Large intestine (tissue), 3 donors: Measurements from ENCODE around the gene ULK3. TPM values are rescaled to one million over a fixed set of nuclear protein-coding genes. Genes with fewer than 3 reads are reported as not detected.

Experiments used
- DNase-seq, 2 donors: peaks; one replicate each; pipeline versions ENCODE4 v3.0.0 to v3.0.0-alpha.2; 2013
- H3K27ac ChIP-seq: one replicate; pipeline ENCODE4 v1.5.1; 2013; ENCODE audit warnings: low read length
- H3K27me3 ChIP-seq: 2 replicates; pipeline ENCODE4 v1.6.1; 2013; ENCODE audit warnings: low read length; ENCODE audit not compliant: control insufficient read depth, insufficient read depth
- H3K36me3 ChIP-seq: 2 replicates; pipeline ENCODE4 v1.6.1; 2013; ENCODE audit warnings: low read length; ENCODE audit not compliant: control insufficient read depth, insufficient read depth
- H3K4me1 ChIP-seq: one replicate; pipeline ENCODE4 v1.6.1; 2013; ENCODE audit warnings: low read length; ENCODE audit not compliant: control insufficient read depth, insufficient read depth
- H3K4me3 ChIP-seq: one replicate; pipeline ENCODE4 v1.5.1; 2013; ENCODE audit warnings: low read length
- H3K9me3 ChIP-seq: one replicate; pipeline ENCODE4 v1.6.1; 2013; ENCODE audit warnings: mild to moderate bottlenecking, low read depth, low read length, moderate library complexity; ENCODE audit not compliant: control insufficient read depth
- WGBS: methylation state at CpG from one replicate; pipeline ENCODE4 v1.1.5; 2013; ENCODE audit warnings: low lambda C conversion rate; ENCODE audit not compliant: insufficient coverage; 5-methylcytosine and 5-hydroxymethylcytosine counted together
- polyA plus RNA-seq: library from polyadenylated mRNA; unstranded; fragments of 120-200 nt; gene quantifications from one replicate; pipeline ENCODE4 v1.2.1, GENCODE V29; 2013

The ULK3 gene
- polyA plus RNA-seq, 1 donor = 83.8 TPM

GRCh38 chr15:74855857-74856256, 12.9 kb upstream of the ULK3 start:
- no peaks in the 10 kb centered on the region for H3K9me3 ChIP-seq
- H3K4me1 ChIP-seq = peaks cover 32% of the 10 kb centered on the region
- WGBS = no CpG with 5 or more reads among the region's 2 CpGs
- H3K27me3 ChIP-seq = no peaks in the 10 kb centered on the region
- no peak overlapping the region for H3K4me3 ChIP-seq
- no peak overlapping the region for H3K27ac ChIP-seq
- no peak for DNase-seq
- peaks cover 50% of the 10 kb centered on the region for H3K36me3 ChIP-seq

- Histone ChIP-seq H3K9me3 (no peaks in the 10 kb centered on the region), H3K27me3 (no peaks in the 10 kb centered on the region), H3K27ac (no peak overlapping the region), H3K36me3 (peaks cover 61% of the 10 kb centered on the region), H3K4me3 (no peak overlapping the region), H3K4me1 (peaks cover 42% of the 10 kb centered on the region)
- DNase-seq = no peak
- no CpG with 5 or more reads among the region's 13 CpGs for WGBS
Measured at GRCh38 chr15:74854453-74855022, 11.6 kb upstream of the ULK3 start.

GRCh38 chr15:74851960-74852359, 9.0 kb upstream of the ULK3 start:
- no peak overlapping the region for H3K4me3 ChIP-seq
- peaks cover 24% of the 10 kb centered on the region for H3K4me1 ChIP-seq
- no CpG with 5 or more reads among the region's 7 CpGs for WGBS
- peaks cover 70% of the 10 kb centered on the region for H3K36me3 ChIP-seq
- DNase-seq = no peak
- no peaks in the 10 kb centered on the region for H3K9me3 ChIP-seq
- no peaks in the 10 kb centered on the region for H3K27me3 ChIP-seq
- H3K27ac ChIP-seq = no peak overlapping the region

- DNase-seq = peak in 1 of 2 donors; percentile 78
Measured at GRCh38 chr15:74850393-74850792, 7.4 kb upstream of the ULK3 start.

GRCh38 chr15:74847432-74847831, 4.5 kb upstream of the ULK3 start:
- H3K4me3 ChIP-seq = no peak overlapping the region
- WGBS = no CpG with 5 or more reads among the region's 3 CpGs
- H3K27me3 ChIP-seq = no peaks in the 10 kb centered on the region
- no peaks in the 10 kb centered on the region for H3K9me3 ChIP-seq
- no peak for DNase-seq
- H3K36me3 ChIP-seq = peaks cover 68% of the 10 kb centered on the region
- H3K4me1 ChIP-seq = peaks cover 26% of the 10 kb centered on the region
- H3K27ac ChIP-seq = no peak overlapping the region

More at GRCh38 chr15:74850393-74850792, 7.4 kb upstream of the ULK3 start:
- H3K4me1 ChIP-seq = peaks cover 19% of the 10 kb centered on the region
- WGBS = no CpG with 5 or more reads among the region's 4 CpGs
- H3K36me3 ChIP-seq = peaks cover 81% of the 10 kb centered on the region
- no peaks in the 10 kb centered on the region for H3K9me3 ChIP-seq
- peak overlapping the region; percentile 8 for H3K27ac ChIP-seq
- no peak overlapping the region for H3K4me3 ChIP-seq
- H3K27me3 ChIP-seq = no peaks in the 10 kb centered on the region

GRCh38 chr15:74845581-74845980, 2.6 kb upstream of the ULK3 start:
- H3K4me1 ChIP-seq = peaks cover 33% of the 10 kb centered on the region
- H3K27ac ChIP-seq = no peak overlapping the region
- H3K9me3 ChIP-seq = no peaks in the 10 kb centered on the region
- no CpG with 5 or more reads among the region's 4 CpGs for WGBS
- peaks cover 54% of the 10 kb centered on the region for H3K36me3 ChIP-seq
- no peak overlapping the region for H3K4me3 ChIP-seq
- no peaks in the 10 kb centered on the region for H3K27me3 ChIP-seq
- DNase-seq = no peak

- DNase-seq = no peak
- Histone ChIP-seq H3K9me3 (no peaks in the 10 kb centered on the region), H3K27me3 (no peaks in the 10 kb centered on the region), H3K4me3 (no peak overlapping the region), H3K36me3 (peaks cover 55% of the 10 kb centered on the region), H3K4me1 (peaks cover 33% of the 10 kb centered on the region), H3K27ac (no peak overlapping the region)
- no CpG with 5 or more reads among the region's 5 CpGs for WGBS
Measured at GRCh38 chr15:74845208-74845568, 2.2 kb upstream of the ULK3 start.

GRCh38 chr15:74844319-74845207, 1.6 kb upstream of the ULK3 start:
- Histone ChIP-seq H3K4me1 (peaks cover 32% of the 10 kb centered on the region), H3K27me3 (no peaks in the 10 kb centered on the region), H3K36me3 (peaks cover 53% of the 10 kb centered on the region), H3K9me3 (no peaks in the 10 kb centered on the region), H3K4me3 (no peak overlapping the region), H3K27ac (no peak overlapping the region)
- WGBS = no CpG with 5 or more reads among the region's 12 CpGs
- DNase-seq = no peak

GRCh38 chr15:74843891-74844299, 939 bp upstream of the ULK3 start:
- peak overlapping the region; percentile 89 for H3K27ac ChIP-seq
- no CpG with 5 or more reads among the region's 12 CpGs for WGBS
- peaks cover 57% of the 10 kb centered on the region for H3K36me3 ChIP-seq
- H3K9me3 ChIP-seq = no peaks in the 10 kb centered on the region
- no peaks in the 10 kb centered on the region for H3K27me3 ChIP-seq
- DNase-seq = no peak
- peak overlapping the region; percentile 41 for H3K4me3 ChIP-seq
- H3K4me1 ChIP-seq = peaks cover 32% of the 10 kb centered on the region

- H3K27me3 ChIP-seq = no peaks in the 10 kb centered on the region
- H3K4me3 ChIP-seq = peak overlapping the region; percentile 41
Measured at GRCh38 chr15:74843445-74843828, 481 bp upstream of the ULK3 start.

More at GRCh38 chr15:74843445-74843828, 481 bp upstream of the ULK3 start:
- H3K27ac ChIP-seq = peak overlapping the region; percentile 89
- no peaks in the 10 kb centered on the region for H3K9me3 ChIP-seq
- no peak for DNase-seq
- 20% methylated on average over 3 of the region's 18 CpGs for WGBS
- peaks cover 32% of the 10 kb centered on the region for H3K4me1 ChIP-seq
- peaks cover 57% of the 10 kb centered on the region for H3K36me3 ChIP-seq
